Measurements from ENCODE around the gene MBNL1. TPM values are rescaled to one million over a fixed set of nuclear protein-coding genes. Genes with fewer than 3 reads are reported as not detected.

The MBNL1 gene
- total and polyA plus RNA-seq, 4 donors, result 17.1 to 110 (median 62.3) TPM

- Histone ChIP-seq H3K9me3 (ENCODE audit: control insufficient read depth in 4 of 4, low read length in 3 of 4) (no peaks in the 10 kb centered on the region), H3K9ac (ENCODE audit: low read depth in 1 of 2, low read length in 2 of 2) (no peak overlapping the region), H3K4me1 (ENCODE audit: control insufficient read depth in 4 of 4, insufficient read depth in 4 of 4, low read length in 3 of 4) (no peaks in the 10 kb centered on the region), H3K4me3 (ENCODE audit: low read depth in 1 of 3, low read length in 3 of 3) (no peak overlapping the region), H3K36me3 (ENCODE audit: control insufficient read depth in 4 of 4, insufficient read depth in 3 of 4, low read depth in 1 of 4, low read length in 3 of 4) (peaks cover 2 to 19% (median 16%) of the 10 kb centered on the region in 4 donors), H3K27ac (ENCODE audit: low read depth in 1 of 2, low read length in 2 of 2) (no peak overlapping the region), H3K27me3 (ENCODE audit: control insufficient read depth in 4 of 4, insufficient read depth in 4 of 4, low read length in 3 of 4) (no peaks in the 10 kb centered on the region)
- no peak for DNase-seq (ENCODE audit: low spot score)
- TF ChIP-seq TAF1 (conservative IDR thresholded peaks at IDR 0.05) (no peak), YY1 (IDR thresholded peaks at IDR 0.05) (no peak), ATF3 (IDR thresholded peaks at IDR 0.05) (no peak), FOXA2 (IDR thresholded peaks at IDR 0.05) (no peak), EGR1 (IDR thresholded peaks at IDR 0.05; ENCODE audit: low read depth in 2 of 2) (no peak), RXRA (IDR thresholded peaks at IDR 0.05) (no peak), REST (IDR thresholded peaks at IDR 0.05) (no peak), ZBTB33 (IDR thresholded peaks at IDR 0.05) (no peak), RAD21 (IDR thresholded peaks at IDR 0.05) (no peak), HNF4G (IDR thresholded peaks at IDR 0.05) (no peak), SP1 (IDR thresholded peaks at IDR 0.05) (no peak)
- WGBS, result 98% methylated on average over 8 of the region's 8 CpGs
Observed at GRCh38 chr3:152455989-152456388, 187.3 kb downstream of the MBNL1 start.

GRCh38 chr3:152457500-152458375 lies 189.0 kb downstream of the MBNL1 start:
- H3K27ac ChIP-seq (ENCODE audit: low read depth in 1 of 2, low read length in 2 of 2), result no peak overlapping the region
- H3K4me1 ChIP-seq (ENCODE audit: control insufficient read depth in 4 of 4, insufficient read depth in 4 of 4, low read length in 3 of 4), result no peaks in the 10 kb centered on the region
- H3K9ac ChIP-seq (ENCODE audit: low read depth in 1 of 2, low read length in 2 of 2), result no peak overlapping the region
- 87% methylated on average over 7 of the region's 7 CpGs for WGBS
- TF ChIP-seq REST (IDR thresholded peaks at IDR 0.05), result no peak
- no peak for TF ChIP-seq RAD21 (IDR thresholded peaks at IDR 0.05)
- no peak for TF ChIP-seq MAX (IDR thresholded peaks at IDR 0.05)
- no peak for TF ChIP-seq RXRA (IDR thresholded peaks at IDR 0.05)
- no peak for DNase-seq (ENCODE audit: low spot score)
- H3K9me3 ChIP-seq (ENCODE audit: control insufficient read depth in 4 of 4, low read length in 3 of 4), result no peaks in the 10 kb centered on the region
- H3K4me3 ChIP-seq (ENCODE audit: low read depth in 1 of 3, low read length in 3 of 3), result no peak overlapping the region
- H3K36me3 ChIP-seq (ENCODE audit: control insufficient read depth in 4 of 4, insufficient read depth in 3 of 4, low read depth in 1 of 4, low read length in 3 of 4), result peaks cover 2 to 19% (median 18%) of the 10 kb centered on the region in 4 donors
- no peaks in the 10 kb centered on the region for H3K27me3 ChIP-seq (ENCODE audit: control insufficient read depth in 4 of 4, insufficient read depth in 4 of 4, low read length in 3 of 4)

Data from liver (tissue), 9 donors.